A549 (cell line): ENCODE measurements around the gene CEL. TPM values are rescaled to one million over a fixed set of nuclear protein-coding genes. Genes with fewer than 3 reads are reported as not detected.
A peak's percentile ranks its signal among the peaks of the same experiment; 100 is the strongest.
"Not testable (repeated sequence)": the region's sequence is repeated elsewhere in the genome, so short reads cannot be mapped to it uniquely, and the experiment has no call there.

Source experiments
- ATAC-seq, 2 experiments: fragments of 200-7000 bp in 1 of 2; fragments of >200 bp in 1 of 2; cut with Nextera tagmentation in 1 of 2; cut with Tn5 transposase in 1 of 2; 3 replicates each; pipeline versions ENCODE4 v1.8.0 to v1.9.1; 2018 to 2020; ENCODE audit warnings: mild to moderate bottlenecking in 1 of 2, moderate library complexity in 1 of 2
- CTCF ChIA-PET: fragments of 300-600 bp; sonication (Branson Sonifier 250); formaldehyde crosslinking; extraction: SDS; loops from one replicate; lab custom pipeline; 2021; ENCODE audit warnings: antibody characterized with exemption, inconsistent platforms; lab: Yijun Ruan, JAX
- POLR2A ChIA-PET: fragments of 350-600 bp; formaldehyde crosslinking; extraction: SDS; loops from one replicate; lab custom pipeline; 2021; ENCODE audit warnings: antibody characterized with exemption, inconsistent platforms; lab: Yijun Ruan, JAX
- DNase-seq, 2 experiments: peaks; one replicate each; pipeline versions ENCODE4 v3.0.0 to v3.0.0-alpha.2; 2011 to 2016; ENCODE audit warnings: low read depth in 1 of 2, low spot score in 1 of 2
- FAIRE-seq: peaks from 2 replicates; lab custom pipeline; 2011; peaks lifted over from hg19 to GRCh38; lab: Jason Lieb, UNC
- H3K27ac ChIP-seq, 2 experiments: fragments of >200 bp; sonication (Bioruptor Twin); formaldehyde crosslinking; 3 replicates each; pipeline ENCODE4 v1.5.1; 2016 to 2017
- H3K4me1 ChIP-seq: fragments of >200 bp; sonication (Bioruptor Twin); formaldehyde crosslinking; 3 replicates; pipeline ENCODE4 v1.6.1; 2016
- H3K4me2 ChIP-seq: fragments of >200 bp; sonication (Bioruptor Twin); formaldehyde crosslinking; 3 replicates; pipeline ENCODE4 v1.6.1; 2016
- H3K4me3 ChIP-seq: fragments of >200 bp; sonication (Bioruptor Twin); formaldehyde crosslinking; 3 replicates; pipeline ENCODE4 v1.5.1; 2016
- H3K9me3 ChIP-seq: fragments of >200 bp; sonication (Bioruptor Twin); formaldehyde crosslinking; 3 replicates; pipeline ENCODE4 v1.6.1; 2016
- ELK1 ChIP-seq: fragments of 150-350 bp; IDR thresholded peaks from 2 replicates; pipeline ENCODE4 v1.6.1; 2014; ENCODE audit warnings: low read depth, mild to moderate bottlenecking, low read length
- FOXS1 ChIP-seq: fragments of 250-450 bp; sonication (Bioruptor Pico); IDR thresholded peaks from 2 replicates; pipeline ENCODE4 v1.5.0; 2020; ENCODE audit warnings: mild to moderate bottlenecking, moderate library complexity
- HOXB5 ChIP-seq: fragments of 250-450 bp; sonication (Bioruptor Pico); IDR thresholded peaks from 2 replicates; pipeline ENCODE4 v1.5.0; 2020; ENCODE audit warnings: mild to moderate bottlenecking, moderate library complexity
- RFX5 ChIP-seq: fragments of 450-650 bp; IDR thresholded peaks from 2 replicates; pipeline ENCODE4 v1.7.1; 2014; ENCODE audit warnings: antibody characterized with exemption, mild to moderate bottlenecking, moderate library complexity
- ZSCAN20 ChIP-seq: fragments of 250-450 bp; sonication (Bioruptor Pico); IDR thresholded peaks from 2 replicates; pipeline ENCODE4 v1.8.0; 2022; ENCODE audit warnings: mild to moderate bottlenecking, moderate library complexity
- WGBS: methylation state at CpG from one replicate; pipeline ENCODE4 v1.1.6; 2017; ENCODE audit errors: missing lambda C conversion rate; 5-methylcytosine and 5-hydroxymethylcytosine counted together
- polyA plus RNA-seq, 4 experiments: library from polyadenylated mRNA; depleted of rRNA in 3 of 4; stranded (reverse); fragments of >200 nt; fragmentation: RNase III in 1 of 4; extraction: RNeasy Plus Mini Kit Qiagen cat#74134 plus additional on column Dnase treatment in 1 of 4; gene quantifications; 2 replicates in 3 of 4; 3 replicates in 1 of 4; pipeline ENCODE4 v1.2.3, GENCODE V29; 2011 to 2017

The CEL gene
- polyA plus RNA-seq, 2 of the 4 experiments (the other 2 are of a cell fraction): 0.23 to 0.68 TPM

GRCh38 chr9:133080786-133081779 lies 19.3 kb downstream of the CEL start:
- peak; percentile 4 to 23; a peak in 1 of 6 replicates for ATAC-seq
- POLR2A ChIA-PET, H3K9me3 ChIP-seq, H3K4me1 ChIP-seq, FAIRE-seq, H3K27ac ChIP-seq, DNase-seq, H3K4me2 ChIP-seq, H3K4me3 ChIP-seq: not testable (repeated sequence)
- 78% methylated on average over 9 of the region's 18 CpGs for WGBS
- CTCF ChIA-PET: interaction anchor here (3.8 kb wide), 1 partner anchor 21 kb away, joined by 15 read pairs; no protein-coding TSS in a partner anchor

- H3K27ac ChIP-seq, DNase-seq, CTCF ChIA-PET, H3K4me1 ChIP-seq, POLR2A ChIA-PET, FAIRE-seq, H3K9me3 ChIP-seq, H3K4me2 ChIP-seq, H3K4me3 ChIP-seq, ATAC-seq: not testable (repeated sequence)
- 59% methylated on average over 4 of the region's 12 CpGs for whole genome bisulfite sequencing
These were observed 20.3 kb downstream of the CEL start for GRCh38 chr9:133081957-133082644.

- DNase-seq, H3K4me1 ChIP-seq, H3K4me3 ChIP-seq, H3K27ac ChIP-seq, FAIRE-seq, H3K9me3 ChIP-seq, CTCF ChIA-PET, H3K4me2 ChIP-seq, ATAC-seq, POLR2A ChIA-PET: not testable (repeated sequence)
- WGBS: 66% methylated on average over 5 of the region's 9 CpGs
These were observed 21.9 kb downstream of the CEL start for GRCh38 chr9:133083688-133084087.

GRCh38 chr9:133086212-133086860 lies 24.6 kb downstream of the CEL start:
- DNase-seq, FAIRE-seq, POLR2A ChIA-PET, H3K4me1 ChIP-seq, H3K27ac ChIP-seq, H3K4me2 ChIP-seq, H3K9me3 ChIP-seq, H3K4me3 ChIP-seq, ATAC-seq: not testable (repeated sequence)
- WGBS: 63% methylated on average over 11 of the region's 17 CpGs
- CTCF ChIA-PET: interaction anchor here (1.4 kb wide), 1 partner anchor 61 kb away, joined by 3 read pairs; no protein-coding TSS in a partner anchor

GRCh38 chr9:133086894-133087293 lies 25.1 kb downstream of the CEL start:
- no peak for ATAC-seq
- TF ChIP-seq ELK1 (no peak), HOXB5 (CRISPR knock-in tag) (no peak), ZSCAN20 (CRISPR knock-in tag) (no peak), RFX5 (no peak), FOXS1 (CRISPR knock-in tag) (no peak)
- Histone ChIP-seq H3K4me1 (no peaks in the 10 kb centered on the region), H3K27ac (no peak overlapping the region), H3K9me3 (no peaks in the 10 kb centered on the region), H3K4me2 (no peak overlapping the region), H3K4me3 (no peak overlapping the region)
- POLR2A ChIA-PET: no interaction called here
- no peak for DNase-seq
- no peak for FAIRE-seq
- WGBS: 83% methylated on average over 1 of the region's 15 CpGs
- CTCF ChIA-PET: interaction anchor here (1.4 kb wide), 1 partner anchor 61 kb away, joined by 3 read pairs; no protein-coding TSS in a partner anchor
